C4-2B (cell line): ENCODE measurements around the gene S100A16.

Experiments used
- ZFX ChIP-seq: fragments of 450-650 bp; IDR thresholded peaks from 2 replicates; pipeline ENCODE4 v1.6.1; 2017
- TF ChIP-seq, protein P1 (sequence below): fragments of 450-650 bp; conservative IDR thresholded peaks from 2 replicates; pipeline ENCODE4 v1.5.1; 2017; ENCODE audit warnings: mild to moderate bottlenecking

DNA sequence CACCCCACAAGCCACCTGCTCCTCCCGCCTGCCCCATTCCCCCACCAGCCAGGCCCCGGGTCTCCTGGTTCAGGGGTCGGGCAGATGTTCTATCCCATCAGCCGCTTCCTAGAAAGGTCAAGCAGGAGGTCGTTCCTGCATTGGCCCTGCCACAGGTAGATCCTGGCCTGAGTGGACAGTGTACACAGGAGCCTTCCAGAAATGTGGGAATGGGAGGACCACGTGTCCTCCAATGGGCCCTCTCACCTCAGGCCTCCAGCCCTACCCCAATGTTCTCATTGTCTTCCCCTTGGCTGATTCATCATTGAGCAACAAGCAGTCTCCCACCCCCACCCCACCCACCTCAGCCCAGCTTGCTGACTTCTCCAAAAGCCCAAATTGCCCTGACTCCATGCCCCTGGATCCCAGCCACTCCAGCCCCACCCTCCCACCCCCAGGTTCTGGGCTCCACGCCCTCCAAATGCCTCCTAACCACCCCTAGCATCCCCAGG is 2.1 kb downstream of the S100A16 start:
- TF ChIP-seq, protein P1, sequence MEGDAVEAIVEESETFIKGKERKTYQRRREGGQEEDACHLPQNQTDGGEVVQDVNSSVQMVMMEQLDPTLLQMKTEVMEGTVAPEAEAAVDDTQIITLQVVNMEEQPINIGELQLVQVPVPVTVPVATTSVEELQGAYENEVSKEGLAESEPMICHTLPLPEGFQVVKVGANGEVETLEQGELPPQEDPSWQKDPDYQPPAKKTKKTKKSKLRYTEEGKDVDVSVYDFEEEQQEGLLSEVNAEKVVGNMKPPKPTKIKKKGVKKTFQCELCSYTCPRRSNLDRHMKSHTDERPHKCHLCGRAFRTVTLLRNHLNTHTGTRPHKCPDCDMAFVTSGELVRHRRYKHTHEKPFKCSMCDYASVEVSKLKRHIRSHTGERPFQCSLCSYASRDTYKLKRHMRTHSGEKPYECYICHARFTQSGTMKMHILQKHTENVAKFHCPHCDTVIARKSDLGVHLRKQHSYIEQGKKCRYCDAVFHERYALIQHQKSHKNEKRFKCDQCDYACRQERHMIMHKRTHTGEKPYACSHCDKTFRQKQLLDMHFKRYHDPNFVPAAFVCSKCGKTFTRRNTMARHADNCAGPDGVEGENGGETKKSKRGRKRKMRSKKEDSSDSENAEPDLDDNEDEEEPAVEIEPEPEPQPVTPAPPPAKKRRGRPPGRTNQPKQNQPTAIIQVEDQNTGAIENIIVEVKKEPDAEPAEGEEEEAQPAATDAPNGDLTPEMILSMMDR: no peak
- no peak for TF ChIP-seq ZFX
